Activated naive CD4-positive, alpha-beta T cell treated with anti-CD3 and anti-CD28 coated beads for 36 hours (primary cell): Measurements from ENCODE around the gene TP53BP2. TPM values are rescaled to one million over a fixed set of nuclear protein-coding genes. Genes with fewer than 3 reads are reported as not detected.
"Not testable (repeated sequence)": the region's sequence is repeated elsewhere in the genome, so short reads cannot be mapped to it uniquely, and the experiment has no call there.

Experiments
- CTCF ChIA-PET: fragments of 350-600 bp; sonication (Branson Sonifier 250); formaldehyde crosslinking; loops from one replicate; lab custom pipeline; 2021; ENCODE audit warnings: antibody characterized with exemption; lab: Charles Lee
- DNase-seq: peaks from one replicate; pipeline ENCODE4 v3.0.0-alpha.2; 2020
- H3K27ac Mint-ChIP-seq: one replicate; pipeline ENCODE4 v1.8.0; 2021; ENCODE audit warnings: mild to moderate bottlenecking, mixed read lengths
- H3K27me3 Mint-ChIP-seq: one replicate; pipeline ENCODE4 v1.8.0; 2021; ENCODE audit warnings: low read depth, mixed read lengths
- H3K36me3 Mint-ChIP-seq: one replicate; pipeline ENCODE4 v1.8.0; 2021; ENCODE audit warnings: low read depth, mixed read lengths
- H3K4me1 Mint-ChIP-seq: one replicate; pipeline ENCODE4 v1.8.0; 2021; ENCODE audit warnings: low read depth, mixed read lengths
- H3K4me3 Mint-ChIP-seq: one replicate; pipeline ENCODE4 v1.8.0; 2021; ENCODE audit warnings: mild to moderate bottlenecking, moderate library complexity, mixed read lengths
- H3K9me3 Mint-ChIP-seq: one replicate; pipeline ENCODE4 v1.8.0; 2021; ENCODE audit warnings: mixed read lengths
- intact Hi-C: fragments of 100-400 bp; cut with micrococcal nuclease; formaldehyde crosslinking; loops from one replicate; pipeline ENCODE4 v1.15.1; 2023
- total RNA-seq, 2 experiments: library from RNA; stranded (reverse); gene quantifications; one replicate each; pipeline ENCODE4 v1.2.3, GENCODE V29; 2021

The TP53BP2 gene
- total RNA-seq, 2 experiments from 2014 or later = 40.8 to 44.2 TPM

DNA sequence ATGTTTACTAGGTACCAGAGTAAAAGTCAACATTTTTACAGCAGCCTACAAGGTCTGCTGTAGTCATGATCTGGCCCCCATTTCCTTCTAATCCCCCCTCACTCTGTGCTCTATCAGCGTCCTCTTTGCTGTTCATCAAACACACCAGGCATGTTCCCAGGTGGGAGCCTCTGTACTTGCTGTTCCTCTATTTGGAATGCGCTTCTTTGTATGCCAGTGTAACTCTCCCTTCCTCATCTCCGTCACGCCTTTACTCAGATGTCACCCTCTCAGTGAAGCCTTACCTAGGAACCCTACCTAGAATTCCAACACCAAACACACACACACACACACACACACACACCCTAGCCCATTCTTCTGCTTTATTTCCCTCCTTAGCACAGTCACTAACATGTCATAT, 21.0 kb downstream of the TP53BP2 start:
- Mint-ChIP-seq H3K4me3 (no peak overlapping the region), H3K36me3 (peaks cover 18% of the 10 kb centered on the region)
- intact Hi-C loops = no loop called here

DNA sequence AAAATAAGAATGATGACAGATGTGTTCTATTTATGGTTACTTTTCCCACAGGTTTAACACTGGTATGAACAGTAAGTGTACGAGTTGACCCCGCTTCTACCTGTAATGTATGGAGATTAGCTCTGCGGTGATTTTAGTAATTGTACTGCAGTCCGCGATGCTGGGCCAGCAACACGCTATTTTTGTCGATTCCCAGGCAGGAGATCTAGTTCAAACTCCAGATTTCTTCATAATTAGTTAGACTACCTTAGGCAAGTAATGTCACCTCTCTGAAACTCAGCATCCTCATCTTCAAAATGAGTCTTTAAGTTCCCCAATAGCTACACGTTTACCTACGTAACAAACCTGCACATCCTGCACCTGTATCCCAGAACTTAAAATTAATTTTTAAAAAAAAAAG, 21.5 kb downstream of the TP53BP2 start:
- no peak for DNase-seq
- CTCF ChIA-PET = interaction anchor here (0.6 to 3.2 kb wide), 7 partner anchors 9 to 22 kb away, joined by 3 to 16 read pairs (median 4); partner anchors contain the start of gene TP53BP2

More for the DNA sequence above, 21.0 kb downstream of the TP53BP2 start:
- no peak for DNase-seq
- Mint-ChIP-seq H3K27me3 (no peaks in the 10 kb centered on the region), H3K27ac (no peak overlapping the region), H3K9me3 (no peaks in the 10 kb centered on the region), H3K4me1 (peaks cover 75% of the 10 kb centered on the region)
- CTCF ChIA-PET = interaction anchor here (0.6 to 3.2 kb wide), 7 partner anchors 10 to 22 kb away, joined by 3 to 16 read pairs (median 4); partner anchors contain the start of gene TP53BP2

DNA sequence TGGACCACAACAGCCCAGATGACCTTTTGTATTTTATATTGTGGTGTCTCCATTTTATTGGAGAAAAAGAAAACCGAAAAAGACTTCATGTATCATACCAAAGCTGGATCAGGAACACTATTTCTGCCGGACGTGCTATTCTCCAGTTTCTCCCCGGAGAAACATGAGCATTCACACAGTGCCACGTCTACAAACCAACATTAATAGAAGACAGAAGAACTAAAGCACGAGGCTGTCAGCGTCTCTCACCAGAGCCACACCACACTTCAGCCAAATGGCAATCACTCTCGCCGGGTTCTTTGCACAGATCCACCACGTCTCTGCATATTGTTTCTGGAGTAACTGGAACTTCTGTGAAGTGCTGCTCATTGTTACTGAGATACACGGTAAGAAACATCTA, 24.8 kb downstream of the TP53BP2 start:
- CTCF ChIA-PET = interaction anchor here (1.2 kb wide), 1 partner anchor 9 kb away, joined by 5 read pairs; no protein-coding TSS in a partner anchor
- H3K4me1 Mint-ChIP-seq = peaks cover 52% of the 10 kb centered on the region

More for the DNA sequence above, 21.5 kb downstream of the TP53BP2 start:
- H3K4me3 Mint-ChIP-seq = no peak overlapping the region
- H3K9me3 Mint-ChIP-seq = no peaks in the 10 kb centered on the region
- no peak overlapping the region for H3K27ac Mint-ChIP-seq
- H3K27me3 Mint-ChIP-seq = no peaks in the 10 kb centered on the region
- H3K36me3 Mint-ChIP-seq = peaks cover 19% of the 10 kb centered on the region
- peaks cover 71% of the 10 kb centered on the region for H3K4me1 Mint-ChIP-seq
- intact Hi-C loops = no loop called here

DNA sequence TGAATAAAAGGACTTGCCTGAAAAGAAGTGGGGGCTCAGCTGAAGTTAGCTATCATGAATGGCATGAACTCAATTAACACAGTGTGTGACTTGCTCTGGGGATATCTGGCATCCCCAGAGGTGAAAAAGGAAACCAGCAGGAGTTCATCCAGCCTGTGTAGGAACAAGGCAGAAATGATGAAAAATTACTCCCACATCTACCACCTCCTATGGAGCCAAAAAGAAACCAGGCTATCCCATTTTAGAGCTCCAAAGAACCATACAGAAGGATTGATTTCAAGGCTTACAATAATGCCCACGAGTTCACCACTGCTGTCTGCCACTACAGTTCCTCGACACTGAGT, 25.3 kb downstream of the TP53BP2 start:
- H3K9me3 Mint-ChIP-seq = no peaks in the 10 kb centered on the region
- peaks cover 16% of the 10 kb centered on the region for H3K36me3 Mint-ChIP-seq
- H3K4me1 Mint-ChIP-seq = peaks cover 50% of the 10 kb centered on the region
- CTCF ChIA-PET = interaction anchor here (1.2 kb wide), 1 partner anchor 9 kb away, joined by 5 read pairs; no protein-coding TSS in a partner anchor
- no peak overlapping the region for H3K27ac Mint-ChIP-seq
- intact Hi-C loops = no loop called here
- H3K4me3 Mint-ChIP-seq = no peak overlapping the region
- no peaks in the 10 kb centered on the region for H3K27me3 Mint-ChIP-seq
- DNase-seq = no peak

More for the DNA sequence above, 24.8 kb downstream of the TP53BP2 start:
- Mint-ChIP-seq H3K9me3 (no peaks in the 10 kb centered on the region), H3K27me3 (no peaks in the 10 kb centered on the region), H3K27ac (no peak overlapping the region), H3K4me3 (no peak overlapping the region), H3K36me3 (peaks cover 16% of the 10 kb centered on the region)
- intact Hi-C loops = no loop called here
- no peak for DNase-seq

DNA sequence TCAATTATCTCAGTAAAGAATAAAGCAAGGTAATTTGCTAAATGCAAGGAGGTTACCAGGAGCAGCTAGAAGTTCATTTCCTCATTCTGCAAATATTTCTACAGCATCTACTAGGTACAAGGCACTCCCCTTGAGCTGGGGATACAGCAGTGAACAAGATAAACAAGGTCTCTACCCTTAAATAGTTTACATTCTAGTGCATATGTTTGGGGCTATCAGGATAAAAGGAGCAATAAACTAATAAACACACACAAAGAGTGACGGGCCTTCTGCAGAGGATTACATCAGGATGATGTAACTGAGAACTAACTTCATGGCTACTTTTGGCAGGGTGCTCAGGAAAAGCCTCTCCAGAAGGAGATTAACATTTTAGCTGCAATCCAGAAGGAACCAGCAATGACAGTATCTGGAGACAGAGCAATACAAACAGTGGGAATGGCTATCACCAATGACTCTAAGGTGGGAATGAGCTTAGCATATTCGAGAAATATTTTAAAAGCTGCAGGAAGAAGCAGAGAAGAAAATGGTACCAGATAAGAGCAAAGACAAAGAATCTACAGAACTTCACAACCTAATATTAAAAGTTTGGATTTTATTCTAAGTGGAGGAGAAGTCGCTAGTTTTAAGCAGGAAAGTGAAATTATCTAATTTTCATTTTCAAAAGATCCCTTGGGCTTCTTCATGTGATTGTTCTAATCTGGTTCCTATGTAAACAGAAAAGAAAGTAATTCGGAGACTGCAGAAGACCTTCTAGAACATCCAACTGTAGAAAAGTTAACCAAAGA, 25.8 kb downstream of the TP53BP2 start:
- peaks cover 16% of the 10 kb centered on the region for H3K36me3 Mint-ChIP-seq
- H3K9me3 Mint-ChIP-seq = no peaks in the 10 kb centered on the region
- H3K4me3 Mint-ChIP-seq = no peak overlapping the region
- CTCF ChIA-PET = no interaction called here
- intact Hi-C loops = no loop called here
- peaks cover 50% of the 10 kb centered on the region for H3K4me1 Mint-ChIP-seq
- H3K27me3 Mint-ChIP-seq = no peaks in the 10 kb centered on the region
- DNase-seq = no peak
- peak overlapping the region; percentile 10 for H3K27ac Mint-ChIP-seq

DNA sequence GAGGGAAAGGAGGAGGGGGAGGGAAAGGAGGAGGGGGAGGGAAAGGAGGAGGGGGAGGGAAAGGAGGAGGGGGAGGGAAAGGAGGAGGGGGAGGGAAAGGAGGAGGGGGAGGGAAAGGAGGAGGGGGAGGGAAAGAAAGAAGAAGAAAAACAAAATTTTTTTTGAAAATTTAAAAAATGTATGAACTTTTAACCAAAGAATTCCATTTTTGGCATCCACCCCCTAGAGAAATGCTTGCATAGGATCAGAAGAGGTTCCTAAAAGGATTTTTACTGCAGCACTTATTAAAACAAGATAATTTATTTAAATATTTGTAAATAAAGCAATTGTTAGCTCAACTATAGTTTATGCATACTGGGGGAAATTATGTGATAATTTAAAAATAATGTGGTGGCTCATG, 28.5 kb downstream of the TP53BP2 start:
- H3K4me3 Mint-ChIP-seq, H3K27me3 Mint-ChIP-seq, DNase-seq, intact Hi-C loops, H3K27ac Mint-ChIP-seq, H3K9me3 Mint-ChIP-seq: not testable (repeated sequence)
- CTCF ChIA-PET = interaction anchor here (0.6 to 1.6 kb wide), 4 partner anchors 29 to 124 kb away, joined by 3 to 7 read pairs (median 6); partner anchors contain the start of gene TP53BP2
- Mint-ChIP-seq H3K36me3 (peaks cover 36% of the 10 kb centered on the region), H3K4me1 (peaks cover 49% of the 10 kb centered on the region)

DNA sequence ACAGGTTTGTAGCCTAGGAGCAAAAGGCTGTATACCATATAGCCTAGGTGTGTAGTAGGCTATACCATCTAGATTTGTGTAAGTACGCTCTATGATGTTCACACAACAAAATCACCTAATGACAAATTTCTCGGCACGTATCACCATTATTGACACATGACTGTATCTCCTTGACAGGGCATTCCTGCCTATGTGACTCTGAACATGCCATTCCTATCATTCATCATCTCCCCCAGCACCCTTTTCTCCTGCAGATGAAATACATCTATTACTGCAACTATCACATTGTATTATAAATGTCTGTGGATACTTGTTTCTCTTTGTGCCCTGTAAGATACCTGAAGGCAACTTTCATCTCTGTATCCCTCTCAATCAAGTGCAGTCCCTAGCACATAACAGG, 29.9 kb downstream of the TP53BP2 start:
- Mint-ChIP-seq H3K4me1 (peaks cover 42% of the 10 kb centered on the region), H3K4me3 (no peak overlapping the region), H3K9me3 (no peaks in the 10 kb centered on the region), H3K27me3 (no peaks in the 10 kb centered on the region), H3K36me3 (peaks cover 34% of the 10 kb centered on the region), H3K27ac (no peak overlapping the region)
- CTCF ChIA-PET = interaction anchor here (1.5 kb wide), 2 partner anchors 8 to 66 kb away, joined by 3 to 4 read pairs; no protein-coding TSS in a partner anchor
- no peak for DNase-seq
- intact Hi-C loops = no loop called here

DNA sequence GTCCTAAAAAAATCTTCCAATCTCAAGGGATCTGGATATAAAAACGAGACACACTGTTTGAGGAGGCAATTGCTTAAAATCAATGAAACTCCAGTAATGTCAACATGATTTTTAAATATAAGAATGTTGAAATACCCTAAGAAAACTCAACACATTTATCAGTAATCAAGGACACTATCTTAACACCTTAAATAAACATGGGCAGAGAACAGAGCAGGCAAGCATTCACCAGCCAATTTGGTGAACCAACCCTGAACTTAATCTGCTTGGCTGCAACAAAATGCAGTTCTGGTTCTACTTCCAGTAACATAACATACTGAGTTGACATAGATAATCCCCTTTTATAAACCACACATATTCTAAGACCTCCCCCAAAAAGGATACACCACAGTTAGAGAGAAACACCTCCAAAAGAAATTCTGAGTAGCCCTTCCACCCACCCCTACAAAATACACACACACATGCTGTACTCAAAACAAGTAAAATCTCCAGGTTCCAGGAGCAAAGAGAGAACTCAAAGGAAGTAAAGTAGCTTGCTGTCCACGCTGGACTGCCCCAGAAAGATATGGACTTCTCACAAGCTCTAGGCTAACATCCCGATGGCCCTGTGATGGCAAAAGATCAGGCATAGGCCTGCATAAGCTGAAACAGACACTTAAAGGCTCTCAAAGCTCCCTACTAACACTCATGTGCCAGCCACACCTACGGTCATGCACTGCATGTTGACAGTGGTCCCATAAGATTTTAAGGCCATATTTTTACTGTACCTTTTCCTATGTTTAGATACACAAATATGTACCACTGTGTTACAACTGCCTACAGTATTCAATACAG, 30.5 kb downstream of the TP53BP2 start:
- CTCF ChIA-PET = interaction anchor here (1.5 kb wide), 2 partner anchors 9 to 66 kb away, joined by 3 to 4 read pairs; no protein-coding TSS in a partner anchor
- intact Hi-C loops = no loop called here

DNA sequence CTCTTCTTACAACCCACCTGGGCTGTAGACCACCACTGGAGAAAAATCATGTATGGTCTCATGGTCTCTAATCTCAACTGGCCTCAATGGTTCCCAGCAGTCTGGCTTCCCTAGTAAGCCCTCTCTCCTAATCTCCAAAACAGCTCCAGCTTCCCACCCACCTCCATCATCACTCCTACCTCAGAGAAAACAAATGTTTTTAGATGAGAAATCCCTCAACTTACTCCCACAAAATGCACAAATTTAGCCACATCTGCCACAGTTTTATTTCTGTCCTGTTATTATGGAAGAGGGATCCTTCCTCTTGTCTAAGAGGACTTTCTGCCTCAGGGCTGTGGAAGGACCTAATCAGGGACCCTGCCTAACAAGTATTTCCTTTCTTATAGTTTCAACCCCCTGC, 32.1 kb downstream of the TP53BP2 start:
- Mint-ChIP-seq H3K27ac (peak overlapping the region; percentile 29), H3K36me3 (peaks cover 25% of the 10 kb centered on the region), H3K4me3 (no peak overlapping the region), H3K27me3 (no peaks in the 10 kb centered on the region), H3K9me3 (no peaks in the 10 kb centered on the region), H3K4me1 (peaks cover 35% of the 10 kb centered on the region)
- no peak for DNase-seq
- intact Hi-C loops = loop anchor here (5.0 kb wide), 1 partner anchor 519 kb away; the partner anchor contains the start of gene NVL
- CTCF ChIA-PET = interaction anchor here (0.6 to 3.1 kb wide), 3 partner anchors 12 to 368 kb away, joined by 3 to 15 read pairs (median 3); partner anchors contain the start of gene TP53BP2

More for the DNA sequence above, 30.5 kb downstream of the TP53BP2 start:
- DNase-seq = no peak
- Mint-ChIP-seq H3K4me3 (no peak overlapping the region), H3K9me3 (no peaks in the 10 kb centered on the region), H3K36me3 (peaks cover 32% of the 10 kb centered on the region), H3K27ac (peak overlapping the region; percentile 9), H3K4me1 (peaks cover 38% of the 10 kb centered on the region), H3K27me3 (no peaks in the 10 kb centered on the region)

DNA sequence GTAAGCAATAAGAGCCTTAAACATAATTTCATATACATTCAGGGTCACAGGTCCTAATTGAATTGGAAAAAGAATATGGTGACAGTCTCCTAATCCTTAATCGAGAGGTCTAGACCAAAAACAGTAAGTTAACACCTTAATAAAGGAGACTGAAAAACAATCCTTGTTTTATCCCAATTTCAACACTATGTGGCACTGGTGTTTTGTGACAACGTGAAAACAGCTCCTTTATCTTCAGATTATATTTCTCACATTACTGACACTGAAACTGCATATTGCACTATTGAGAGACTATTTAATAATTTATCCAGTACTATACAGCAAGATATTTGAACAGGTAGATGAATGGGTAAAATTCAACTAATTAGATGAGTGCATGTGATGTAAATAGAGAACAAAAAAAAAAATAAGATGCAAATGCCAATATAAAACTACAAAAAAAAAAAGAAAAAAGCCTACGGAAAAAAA, 34.1 kb downstream of the TP53BP2 start:
- H3K27me3 Mint-ChIP-seq = no peaks in the 10 kb centered on the region
- peaks cover 30% of the 10 kb centered on the region for H3K36me3 Mint-ChIP-seq
- no peak for DNase-seq
- no peak overlapping the region for H3K4me3 Mint-ChIP-seq
- intact Hi-C loops = loop anchor here (1.0 to 5.0 kb wide), 2 partner anchors 33 to 521 kb away; partner anchors contain the start of gene NVL
- H3K9me3 Mint-ChIP-seq = no peaks in the 10 kb centered on the region
- H3K27ac Mint-ChIP-seq = no peak overlapping the region
- CTCF ChIA-PET = interaction anchor here (0.7 to 3.1 kb wide), 11 partner anchors 8 to 125 kb away, joined by 3 to 16 read pairs (median 6); partner anchors contain the start of gene TP53BP2
- H3K4me1 Mint-ChIP-seq = peaks cover 32% of the 10 kb centered on the region

DNA sequence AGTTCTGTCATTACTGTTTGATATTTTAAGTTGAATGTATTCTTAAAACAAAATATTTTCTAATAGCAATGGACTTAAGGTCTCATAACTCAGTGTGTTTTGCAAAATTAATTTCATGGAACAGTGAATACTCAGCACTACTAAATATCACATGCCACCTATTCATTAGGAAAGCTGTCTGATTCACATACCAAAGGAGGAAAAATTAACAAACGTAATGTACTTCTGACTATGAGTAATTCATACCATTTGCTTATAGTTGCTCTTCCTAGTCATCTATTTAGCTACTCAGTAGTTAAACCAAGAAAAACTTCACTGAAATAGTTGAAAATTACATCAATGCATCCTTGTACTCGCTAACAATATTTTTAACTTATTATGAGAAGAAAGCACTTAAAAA, 35.2 kb downstream of the TP53BP2 start:
- CTCF ChIA-PET = interaction anchor here (0.6 to 3.1 kb wide), 6 partner anchors 14 to 522 kb away, joined by 3 to 16 read pairs (median 12); partner anchors contain the start of gene TP53BP2
- peaks cover 27% of the 10 kb centered on the region for H3K4me1 Mint-ChIP-seq
- H3K36me3 Mint-ChIP-seq = peaks cover 35% of the 10 kb centered on the region
- intact Hi-C loops = loop anchor here (5.0 kb wide), 1 partner anchor 522 kb away; the partner anchor contains the start of gene NVL
- no peaks in the 10 kb centered on the region for H3K9me3 Mint-ChIP-seq
- DNase-seq = no peak
- no peak overlapping the region for H3K27ac Mint-ChIP-seq
- no peak overlapping the region for H3K4me3 Mint-ChIP-seq
- H3K27me3 Mint-ChIP-seq = no peaks in the 10 kb centered on the region
